CD14-positive monocyte (primary cell): ENCODE results near the gene PAMR1. TPM values are rescaled to one million over a fixed set of nuclear protein-coding genes. Genes with fewer than 3 reads are reported as not detected.

Source experiments
- DNase-seq, 3 donors: peaks; one replicate each; pipeline ENCODE4 v3.0.0-alpha.2; 2011 to 2022
- H2AFZ ChIP-seq: 2 replicates; pipeline ENCODE4 v1.6.0; 2012; ENCODE audit warnings: mild to moderate bottlenecking, low read depth, low read length, inconsistent platforms; ENCODE audit not compliant: insufficient read depth, poor library complexity, severe bottlenecking
- H3K27ac ChIP-seq, 2 donors: 1 replicate in 1 of 2; 2 replicates in 1 of 2; pipeline ENCODE4 v1.5.1; 2012 to 2013; ENCODE audit warnings: low read length in 2 of 2, control low read depth in 1 of 2, inconsistent platforms in 1 of 2, low read depth in 1 of 2, mild to moderate bottlenecking in 1 of 2
- H3K27me3 ChIP-seq, 2 donors: one replicate each; pipeline versions ENCODE4 v1.6.0 to v1.6.1; 2011 to 2013; ENCODE audit warnings: low read length in 2 of 2; ENCODE audit not compliant: control insufficient read depth in 2 of 2, insufficient read depth in 2 of 2
- H3K36me3 ChIP-seq, 2 donors: replicated peaks in 1 of 2; 1 replicate in 1 of 2; 2 replicates in 1 of 2; pipeline versions ENCODE4 v1.5.1 to v1.6.1; 2012 to 2013; ENCODE audit warnings: low read length in 2 of 2, control low read depth in 1 of 2, inconsistent platforms in 1 of 2, mild to moderate bottlenecking in 1 of 2; ENCODE audit not compliant: insufficient read depth in 2 of 2, control insufficient read depth in 1 of 2
- H3K4me1 ChIP-seq, 2 donors: 1 replicate in 1 of 2; 2 replicates in 1 of 2; pipeline versions ENCODE4 v1.5.1 to v1.6.1; 2012 to 2013; ENCODE audit warnings: low read length in 2 of 2, control low read depth in 1 of 2, inconsistent platforms in 1 of 2, mild to moderate bottlenecking in 1 of 2, moderate library complexity in 1 of 2; ENCODE audit not compliant: insufficient read depth in 2 of 2, control insufficient read depth in 1 of 2
- H3K4me2 ChIP-seq: replicated peaks from 2 replicates; pipeline ENCODE3; 2012; ENCODE audit warnings: low read length, moderate library complexity, mild to moderate bottlenecking; ENCODE audit not compliant: poor library complexity, severe bottlenecking; ENCODE audit errors: extremely low read depth
- H3K4me3 ChIP-seq, 3 experiments: fragments of 200-600 bp in 1 of 3; sonication (generic) in 1 of 3; replicated peaks in 1 of 3; 1 replicate in 2 of 3; 2 replicates in 1 of 3; pipeline ENCODE4 v1.5.1; 2011 to 2013; ENCODE audit warnings: low read length in 3 of 3, mild to moderate bottlenecking in 3 of 3, control low read depth in 2 of 3, low read depth in 2 of 3, inconsistent platforms in 1 of 3, moderate library complexity in 1 of 3
- H3K79me2 ChIP-seq: 2 replicates; pipeline ENCODE4 v1.6.0; 2012; ENCODE audit warnings: mild to moderate bottlenecking, control low read depth, inconsistent platforms, low read length, moderate library complexity; ENCODE audit not compliant: insufficient read depth
- H3K9ac ChIP-seq: 2 replicates; pipeline ENCODE4 v1.6.0; 2017; ENCODE audit warnings: low read length, mild to moderate bottlenecking; ENCODE audit not compliant: insufficient read depth, poor library complexity, severe bottlenecking
- H3K9me3 ChIP-seq, 2 donors: replicated peaks in 1 of 2; 1 replicate in 1 of 2; 2 replicates in 1 of 2; pipeline versions ENCODE4 v1.5.1 to v1.6.1; 2012 to 2013; ENCODE audit warnings: low read length in 2 of 2, control low read depth in 1 of 2; ENCODE audit not compliant: control insufficient read depth in 1 of 2, insufficient read depth in 1 of 2
- H4K20me1 ChIP-seq: 2 replicates; pipeline ENCODE4 v1.6.0; 2012; ENCODE audit warnings: mild to moderate bottlenecking, low read length, control low read depth, moderate library complexity; ENCODE audit not compliant: insufficient read depth
- H3K27ac Mint-ChIP-seq, 7 donors: one replicate each; pipeline ENCODE4 v1.8.0; 2020; ENCODE audit warnings: mild to moderate bottlenecking in 7 of 7, mixed read lengths in 7 of 7, moderate library complexity in 6 of 7, inconsistent platforms in 2 of 7
- H3K27me3 Mint-ChIP-seq, 3 donors: one replicate each; pipeline ENCODE4 v1.8.0; 2021 to 2022; ENCODE audit warnings: low read depth in 3 of 3, mild to moderate bottlenecking in 3 of 3, mixed read lengths in 3 of 3, moderate library complexity in 3 of 3, inconsistent platforms in 1 of 3
- H3K36me3 Mint-ChIP-seq, 2 donors: one replicate each; pipeline ENCODE4 v1.8.0; 2020; ENCODE audit warnings: mixed read lengths in 2 of 2, inconsistent platforms in 1 of 2, mild to moderate bottlenecking in 1 of 2
- H3K4me1 Mint-ChIP-seq: one replicate; pipeline ENCODE4 v1.8.0; 2020; ENCODE audit warnings: mild to moderate bottlenecking, mixed read lengths
- H3K4me3 Mint-ChIP-seq, 2 donors: one replicate each; pipeline ENCODE4 v1.8.0; 2020; ENCODE audit warnings: mild to moderate bottlenecking in 2 of 2, mixed read lengths in 2 of 2, moderate library complexity in 1 of 2
- H3K9me3 Mint-ChIP-seq, 7 donors: one replicate each; pipeline ENCODE4 v1.8.0; 2020 to 2022; ENCODE audit warnings: mixed read lengths in 7 of 7, mild to moderate bottlenecking in 6 of 7, moderate library complexity in 6 of 7, inconsistent platforms in 2 of 7
- WGBS: methylation state at CpG from one replicate; pipeline ENCODE4 v1.1.5; 2013; ENCODE audit warnings: missing lambda C conversion rate; ENCODE audit not compliant: insufficient coverage; 5-methylcytosine and 5-hydroxymethylcytosine counted together
- intact Hi-C, 2 donors: fragments of 100-400 bp; cut with micrococcal nuclease; formaldehyde crosslinking; loops; one replicate each; pipeline versions ENCODE4 v1.15.0 to v1.15.1; 2023
- polyA plus RNA-seq, 3 donors: library from polyadenylated mRNA; depleted of rRNA in 1 of 3; unstranded in 2 of 3; stranded (reverse) in 1 of 3; fragments of 300-500 nt in 2 of 3; fragments of >200 nt in 1 of 3; fragmentation: Illumina TruSeq in 2 of 3; gene quantifications; 1 replicate in 2 of 3; 2 replicates in 1 of 3; pipeline ENCODE4 v1.2.3, GENCODE V29; 2012 to 2021
- TF ChIP-seq, protein P1 (sequence below): fragments of 200-600 bp; IDR thresholded peaks from one replicate; pipeline ENCODE4 v1.8.0; 2022; ENCODE audit warnings: antibody characterized with exemption, mild to moderate bottlenecking

The PAMR1 gene
- polyA plus RNA-seq, 3 donors = not detected

DNA sequence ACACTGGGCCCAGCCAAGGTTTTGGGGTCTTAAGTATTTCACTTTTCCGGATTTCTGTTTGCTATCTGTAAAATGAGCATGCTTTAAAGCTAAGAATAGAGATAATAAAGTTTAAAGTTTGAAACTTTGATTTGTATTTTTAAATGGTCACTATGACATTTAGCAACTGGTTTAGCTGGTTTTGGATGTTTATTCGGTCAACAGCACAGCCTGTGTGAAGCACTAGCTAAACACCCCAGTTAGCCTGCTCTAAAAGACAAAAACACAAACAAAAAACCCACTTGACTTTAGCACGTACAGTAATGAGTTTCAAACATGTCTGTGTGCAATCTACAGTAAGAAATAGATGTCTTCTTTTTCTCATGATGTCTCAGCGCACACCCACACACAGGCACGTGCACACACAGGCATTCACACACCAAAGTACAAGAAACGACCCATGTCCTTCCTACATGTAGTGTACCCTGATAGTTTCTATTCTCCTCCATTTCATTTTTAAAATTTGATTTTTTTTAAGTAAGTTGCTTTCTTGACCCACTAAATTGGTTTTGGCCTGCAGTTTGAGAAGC lies 135.4 kb downstream of the PAMR1 start:
- Mint-ChIP-seq H3K4me3 (no peak overlapping the region), H3K27me3 (peaks cover 1 to 4% (median 3%) of the 10 kb centered on the region in 3 donors), H3K36me3 (no peaks in the 10 kb centered on the region), H3K27ac (no peak overlapping the region), H3K4me1 (peaks cover 19% of the 10 kb centered on the region), H3K9me3 (no peaks in the 10 kb centered on the region)
- Histone ChIP-seq H3K9ac (no peak overlapping the region), H2AFZ (no peak overlapping the region), H3K4me3 (no peak overlapping the region), H3K4me2 (no peak overlapping the region), H4K20me1 (no peaks in the 10 kb centered on the region), H3K79me2 (no peaks in the 10 kb centered on the region), H3K4me1 (peaks cover 15% of the 10 kb centered on the region in 2 donors), H3K27me3 (no peaks in the 10 kb centered on the region), H3K27ac (no peak overlapping the region), H3K36me3 (no peaks in the 10 kb centered on the region), H3K9me3 (no peaks in the 10 kb centered on the region)
- DNase-seq = no peak
- TF ChIP-seq, protein P1, sequence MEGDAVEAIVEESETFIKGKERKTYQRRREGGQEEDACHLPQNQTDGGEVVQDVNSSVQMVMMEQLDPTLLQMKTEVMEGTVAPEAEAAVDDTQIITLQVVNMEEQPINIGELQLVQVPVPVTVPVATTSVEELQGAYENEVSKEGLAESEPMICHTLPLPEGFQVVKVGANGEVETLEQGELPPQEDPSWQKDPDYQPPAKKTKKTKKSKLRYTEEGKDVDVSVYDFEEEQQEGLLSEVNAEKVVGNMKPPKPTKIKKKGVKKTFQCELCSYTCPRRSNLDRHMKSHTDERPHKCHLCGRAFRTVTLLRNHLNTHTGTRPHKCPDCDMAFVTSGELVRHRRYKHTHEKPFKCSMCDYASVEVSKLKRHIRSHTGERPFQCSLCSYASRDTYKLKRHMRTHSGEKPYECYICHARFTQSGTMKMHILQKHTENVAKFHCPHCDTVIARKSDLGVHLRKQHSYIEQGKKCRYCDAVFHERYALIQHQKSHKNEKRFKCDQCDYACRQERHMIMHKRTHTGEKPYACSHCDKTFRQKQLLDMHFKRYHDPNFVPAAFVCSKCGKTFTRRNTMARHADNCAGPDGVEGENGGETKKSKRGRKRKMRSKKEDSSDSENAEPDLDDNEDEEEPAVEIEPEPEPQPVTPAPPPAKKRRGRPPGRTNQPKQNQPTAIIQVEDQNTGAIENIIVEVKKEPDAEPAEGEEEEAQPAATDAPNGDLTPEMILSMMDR = no peak
- WGBS = 100% methylated on average over 1 of the region's 6 CpGs
- intact Hi-C loops = loop anchor here (5.0 to 10.0 kb wide), 3 partner anchors 43 to 245 kb away; no protein-coding TSS in a partner anchor

DNA sequence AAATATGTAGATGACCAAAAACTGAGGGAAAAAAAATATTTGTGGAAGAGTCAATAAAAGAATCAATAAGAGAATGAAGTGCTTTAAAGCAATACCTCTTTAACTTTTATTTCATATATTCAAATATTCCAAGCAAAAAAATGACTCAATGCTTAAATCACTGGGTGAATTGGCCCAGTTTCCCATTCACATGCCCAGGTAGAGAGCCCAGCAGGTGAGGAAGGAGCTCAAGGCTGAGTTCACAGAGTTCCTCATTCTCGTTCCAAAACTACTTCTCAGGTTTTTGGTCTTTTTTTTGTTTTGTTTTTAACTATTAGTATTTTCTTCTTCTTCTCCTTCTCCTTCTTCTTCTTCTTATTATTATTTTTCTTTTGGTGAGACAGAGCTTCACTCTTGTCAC lies 136.3 kb downstream of the PAMR1 start:
- no peaks in the 10 kb centered on the region for H3K9me3 Mint-ChIP-seq
- peak overlapping the region in 1 of 7 donors; percentile 16 for H3K27ac Mint-ChIP-seq
- H3K79me2 ChIP-seq = no peaks in the 10 kb centered on the region
- no peak overlapping the region for H3K4me3 Mint-ChIP-seq
- peaks cover 19% of the 10 kb centered on the region for H3K4me1 Mint-ChIP-seq
- no peak overlapping the region for H3K9ac ChIP-seq
- H3K27me3 Mint-ChIP-seq = peaks cover 1 to 4% (median 3%) of the 10 kb centered on the region in 3 donors
- TF ChIP-seq, protein P1 = no peak
- no peak overlapping the region for H3K4me2 ChIP-seq
- H3K27me3 ChIP-seq = no peaks in the 10 kb centered on the region
- peaks cover 15% of the 10 kb centered on the region in 2 donors for H3K4me1 ChIP-seq
- no peaks in the 10 kb centered on the region for H3K9me3 ChIP-seq
- no CpG with 5 or more reads among the region's 1 CpG for WGBS
- no peaks in the 10 kb centered on the region for H3K36me3 ChIP-seq
- H3K4me3 ChIP-seq = no peak overlapping the region
- H4K20me1 ChIP-seq = no peaks in the 10 kb centered on the region
- no peak for DNase-seq
- no peak overlapping the region for H3K27ac ChIP-seq
- H2AFZ ChIP-seq = no peak overlapping the region
- H3K36me3 Mint-ChIP-seq = no peaks in the 10 kb centered on the region
- intact Hi-C loops = loop anchor here (10.0 kb wide), 2 partner anchors 214 to 244 kb away; no protein-coding TSS in a partner anchor
